K562 (cell line): ENCODE measurements around the gene ZACN. TPM values are rescaled to one million over a fixed set of nuclear protein-coding genes. Genes with fewer than 3 reads are reported as not detected.

ENCODE experiments used
- ATAC-seq: fragments of 200-7000 bp; cut with Tn5 transposase; 3 replicates; pipeline ENCODE4 v1.9.1; 2020; ENCODE audit warnings: moderate library complexity
- BruUV-seq: library from RNA; stranded (reverse); fragments of 400-500 nt; replicated peaks from 2 replicates; lab custom pipeline; 2021; lab: Mats Ljungman, UMichigan
- CTCF ChIA-PET: fragments of 300-600 bp; formaldehyde crosslinking; extraction: SDS; loops from one replicate; lab custom pipeline; 2021; ENCODE audit warnings: low intra/inter-chr PET ratio; lab: Yijun Ruan, JAX
- POLR2A ChIA-PET: fragments of 300-600, 350-650 bp; sonication (Branson Sonifier 250); formaldehyde crosslinking; extraction: SDS; loops from one replicate; lab custom pipeline; 2021; ENCODE audit warnings: antibody characterized with exemption, inconsistent platforms; lab: Yijun Ruan, JAX
- DNase-seq, 4 experiments: peaks; one replicate each; pipeline versions ENCODE4 v3.0.0 to v3.0.0-alpha.2; 2011 to 2018; ENCODE audit warnings: low spot score in 3 of 4, mixed read lengths in 3 of 4; ENCODE audit errors: extremely low read depth in 1 of 4
- FAIRE-seq: peaks from 2 replicates; lab custom pipeline; 2011; peaks lifted over from hg19 to GRCh38; lab: Jason Lieb, UNC
- H2AFZ ChIP-seq: 2 replicates; pipeline ENCODE4 v1.6.0; 2011; ENCODE audit warnings: low read depth, low read length, control low read depth, inconsistent platforms
- H3K27ac ChIP-seq: fragments of 200-600 bp; 3 replicates; pipeline ENCODE4 v1.8.0; 2011; ENCODE audit warnings: low read depth, mild to moderate bottlenecking, control low read depth, inconsistent platforms, low read length, moderate library complexity, mixed read lengths; ENCODE audit errors: extremely low read depth
- H3K27me3 ChIP-seq, 2 experiments: fragments of 300-600 bp in 1 of 2; 2 replicates in 1 of 2; 3 replicates in 1 of 2; pipeline versions ENCODE4 v1.6.0 to v1.8.0; 2011; ENCODE audit warnings: inconsistent platforms in 2 of 2, low read length in 2 of 2, mild to moderate bottlenecking in 1 of 2, mixed read lengths in 1 of 2, moderate library complexity in 1 of 2; ENCODE audit not compliant: control insufficient read depth in 2 of 2, insufficient read depth in 2 of 2
- H3K36me3 ChIP-seq: fragments of 300-600 bp; 3 replicates; pipeline ENCODE4 v1.8.0; 2011; ENCODE audit warnings: mild to moderate bottlenecking, low read length, inconsistent platforms; ENCODE audit not compliant: control insufficient read depth, insufficient read depth
- H3K4me1 ChIP-seq, 2 experiments: fragments of 200-600 bp in 1 of 2; replicated peaks in 1 of 2; 2 replicates in 1 of 2; 3 replicates in 1 of 2; pipeline versions ENCODE4 v1.5.1 to v1.8.0; 2011; ENCODE audit warnings: inconsistent platforms in 2 of 2, low read length in 2 of 2, mild to moderate bottlenecking in 1 of 2, mixed read lengths in 1 of 2, moderate library complexity in 1 of 2; ENCODE audit not compliant: control insufficient read depth in 2 of 2, insufficient read depth in 2 of 2
- H3K4me2 ChIP-seq: 2 replicates; pipeline ENCODE4 v1.6.1; 2011; ENCODE audit warnings: low read length, control low read depth, inconsistent platforms, mixed read lengths; ENCODE audit not compliant: insufficient read depth
- H3K4me3 ChIP-seq: fragments of 200-600 bp; sonication (generic), shearing (Covaris generic); 2 replicates; pipeline ENCODE4 v1.5.1; 2016; ENCODE audit warnings: control low read depth, inconsistent platforms
- H3K79me2 ChIP-seq: fragments of 200-600 bp; 3 replicates; pipeline ENCODE4 v1.8.0; 2011; ENCODE audit warnings: low read length, inconsistent platforms; ENCODE audit not compliant: control insufficient read depth, insufficient read depth
- H3K9ac ChIP-seq, 2 experiments: 2 replicates each; pipeline versions ENCODE4 v1.6.0 to v1.6.1; 2011; ENCODE audit warnings: low read depth in 2 of 2, low read length in 2 of 2, control low read depth in 1 of 2, inconsistent platforms in 1 of 2, mild to moderate bottlenecking in 1 of 2, mixed read lengths in 1 of 2; ENCODE audit not compliant: insufficient read depth in 1 of 2
- H3K9me1 ChIP-seq: one replicate; pipeline ENCODE4 v1.6.0; 2011; ENCODE audit warnings: inconsistent platforms, mild to moderate bottlenecking, low read length, moderate library complexity; ENCODE audit not compliant: control insufficient read depth, insufficient read depth
- H3K9me3 ChIP-seq: replicated peaks from 2 replicates; pipeline ENCODE4 v1.5.1; 2011; ENCODE audit warnings: low read depth, low read length, inconsistent platforms; ENCODE audit not compliant: control insufficient read depth, insufficient read depth
- H4K20me1 ChIP-seq: replicated peaks from 2 replicates; pipeline ENCODE4 v1.6.1; 2011; ENCODE audit warnings: low read length, inconsistent platforms, mixed read lengths; ENCODE audit not compliant: control insufficient read depth, insufficient read depth
- CHD4 ChIP-seq: fragments of 200-600 bp; sonication (generic); IDR thresholded peaks from 3 replicates; pipeline ENCODE4 v1.6.1; 2012; ENCODE audit warnings: low read depth, mild to moderate bottlenecking, mixed read lengths, low read length, inconsistent platforms; ENCODE audit not compliant: insufficient read depth, insufficient replicate concordance, poor library complexity, severe bottlenecking
- GTF2F1 ChIP-seq: IDR thresholded peaks from 2 replicates; pipeline ENCODE4 v1.6.1; 2011; ENCODE audit warnings: low read depth, low read length, improper control_type of control experiment
- ZNF561 ChIP-seq: fragments of 450-650 bp; formaldehyde crosslinking; conservative IDR thresholded peaks from 2 replicates; pipeline ENCODE4 v1.4.0; 2020; ENCODE audit warnings: mild to moderate bottlenecking, moderate library complexity
- WGBS: fragments of 100-300 bp; shearing (Covaris generic); methylation state at CpG from one replicate; pipeline ENCODE4 v1.1.6; 2016; ENCODE audit warnings: low coverage, mixed read lengths; ENCODE audit not compliant: insufficient coverage; ENCODE audit errors: missing lambda C conversion rate; 5-methylcytosine and 5-hydroxymethylcytosine counted together
- in situ Hi-C: fragments of 300-500 bp; cut with MboI; formaldehyde crosslinking; loops from 4 replicates; pipeline ENCODE4 v1.15.0; 2018; ENCODE audit warnings: inconsistent platforms, mixed read lengths
- intact Hi-C: fragments of 100-400 bp; cut with micrococcal nuclease; formaldehyde crosslinking; loops from 2 replicates; pipeline ENCODE4 v1.14.2; 2022
- polyA plus RNA-seq, 8 experiments: library from polyadenylated mRNA; depleted of rRNA in 4 of 8; stranded (reverse) in 5 of 8; unstranded in 3 of 8; fragments of >200 nt; fragmentation: Nextera tagmentation in 2 of 8; fragmentation: Illumina TruSeq in 1 of 8; extraction: Ambion mirVana in 2 of 8; extraction: Trizol in 1 of 8; gene quantifications; 2 replicates each; pipeline versions ENCODE4 v1.2.1 to v1.2.3, GENCODE V29; 2011 to 2014; ENCODE audit warnings: inconsistent platforms in 1 of 8, missing spikeins in 1 of 8
- total RNA-seq, 7 experiments: library from RNA; depleted of rRNA in 6 of 7; stranded (reverse); fragments of >200 nt in 6 of 7; fragmentation: Illumina TruSeq in 2 of 7; extraction: Trizol in 2 of 7; gene quantifications; 2 replicates each; pipeline versions ENCODE4 v1.2.1 to v1.2.3, GENCODE V29; 2011 to 2021; ENCODE audit warnings: low replicate concordance in 1 of 7
- TF ChIP-seq, protein P1 (sequence below), 2 experiments: fragments of 450-650 bp; formaldehyde crosslinking in 1 of 2; IDR thresholded peaks; 2 replicates each; pipeline versions ENCODE4 v1.4.0 to v1.6.1; 2014 to 2020; ENCODE audit warnings: mild to moderate bottlenecking in 2 of 2, borderline replicate concordance in 1 of 2, low read depth in 1 of 2
- TF ChIP-seq, protein P2 (sequence below): sonication (generic); formaldehyde crosslinking; IDR thresholded peaks from 2 replicates; pipeline ENCODE4 v1.8.1; 2023; ENCODE audit warnings: mild to moderate bottlenecking, missing genetic modification reagents, moderate library complexity

Gene ZACN
- total and polyA plus RNA-seq, 9 of the 15 experiments (the other 6 are each of a cell fraction or from before 2014, with no cell fraction given), result 0.07 TPM; not detected in 8

DNA sequence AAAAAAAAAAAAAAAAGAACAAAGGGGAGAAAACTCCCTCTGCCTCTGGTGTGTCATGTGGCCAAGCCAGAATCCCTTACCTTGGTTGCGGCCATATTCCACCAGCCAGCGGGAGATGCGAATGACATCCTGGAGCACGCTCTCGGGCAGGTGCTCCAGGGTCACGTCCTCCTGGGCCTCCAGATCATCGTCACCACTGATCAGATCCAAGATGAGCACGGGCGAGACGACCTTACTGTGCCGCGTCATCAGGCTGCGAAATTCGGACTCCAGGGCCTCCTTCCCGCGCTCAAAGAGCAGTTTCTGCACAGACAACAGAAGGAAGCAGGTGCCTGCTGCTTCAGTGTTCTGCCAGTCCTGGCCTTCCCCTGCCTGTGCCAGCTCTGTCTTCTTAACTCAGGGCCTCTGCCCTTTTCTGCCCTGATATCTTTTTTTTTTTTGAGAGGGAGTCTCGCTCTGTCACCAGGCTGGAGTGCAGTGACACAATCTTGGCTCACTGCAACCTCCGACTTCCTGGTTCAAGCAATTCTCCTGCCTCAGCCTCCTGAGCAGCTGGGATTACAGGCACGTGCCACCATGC lies 18.8 kb downstream of the ZACN start:
- ChIA-PET POLR2A (interaction anchor here (0.6 kb wide), 2 partner anchors 38 to 178 kb away, joined by 3 to 4 read pairs; no protein-coding TSS in a partner anchor), CTCF (no interaction called here)
- BruUV-seq, result no TSS peak
- Histone ChIP-seq H3K36me3 (peaks cover 67% of the 10 kb centered on the region; the same call in 2 of the 3 replicates), H3K4me1 (peaks cover 8 to 12% of the 10 kb centered on the region in 2 experiments; a peak in 3 of 5 replicates), H3K9ac (0 out of 4 replicates have a peak overlapping the region, but pooled peaks of 1 of the 2 experiments have one; percentile 10), H3K79me2 (peaks cover 3% of the 10 kb centered on the region), H3K9me3 (no peaks in the 10 kb centered on the region), H3K4me2 (no peak overlapping the region), H3K27ac (no peak overlapping the region), H3K9me1 (no peaks in the 10 kb centered on the region), H3K27me3 (no peaks in the 10 kb centered on the region), H3K4me3 (no peak overlapping the region), H2AFZ (no peak overlapping the region)
- no peak for ATAC-seq
- DNase-seq, result no peak
- 100% methylated on average over 6 of the region's 19 CpGs for WGBS
- no peak for FAIRE-seq
- in situ Hi-C loops, result no loop called here
- intact Hi-C loops, result no loop called here
- TF ChIP-seq GTF2F1, result no peak
- TF ChIP-seq ZNF561 (CRISPR knock-in tag), result no peak
- TF ChIP-seq, protein P1, sequence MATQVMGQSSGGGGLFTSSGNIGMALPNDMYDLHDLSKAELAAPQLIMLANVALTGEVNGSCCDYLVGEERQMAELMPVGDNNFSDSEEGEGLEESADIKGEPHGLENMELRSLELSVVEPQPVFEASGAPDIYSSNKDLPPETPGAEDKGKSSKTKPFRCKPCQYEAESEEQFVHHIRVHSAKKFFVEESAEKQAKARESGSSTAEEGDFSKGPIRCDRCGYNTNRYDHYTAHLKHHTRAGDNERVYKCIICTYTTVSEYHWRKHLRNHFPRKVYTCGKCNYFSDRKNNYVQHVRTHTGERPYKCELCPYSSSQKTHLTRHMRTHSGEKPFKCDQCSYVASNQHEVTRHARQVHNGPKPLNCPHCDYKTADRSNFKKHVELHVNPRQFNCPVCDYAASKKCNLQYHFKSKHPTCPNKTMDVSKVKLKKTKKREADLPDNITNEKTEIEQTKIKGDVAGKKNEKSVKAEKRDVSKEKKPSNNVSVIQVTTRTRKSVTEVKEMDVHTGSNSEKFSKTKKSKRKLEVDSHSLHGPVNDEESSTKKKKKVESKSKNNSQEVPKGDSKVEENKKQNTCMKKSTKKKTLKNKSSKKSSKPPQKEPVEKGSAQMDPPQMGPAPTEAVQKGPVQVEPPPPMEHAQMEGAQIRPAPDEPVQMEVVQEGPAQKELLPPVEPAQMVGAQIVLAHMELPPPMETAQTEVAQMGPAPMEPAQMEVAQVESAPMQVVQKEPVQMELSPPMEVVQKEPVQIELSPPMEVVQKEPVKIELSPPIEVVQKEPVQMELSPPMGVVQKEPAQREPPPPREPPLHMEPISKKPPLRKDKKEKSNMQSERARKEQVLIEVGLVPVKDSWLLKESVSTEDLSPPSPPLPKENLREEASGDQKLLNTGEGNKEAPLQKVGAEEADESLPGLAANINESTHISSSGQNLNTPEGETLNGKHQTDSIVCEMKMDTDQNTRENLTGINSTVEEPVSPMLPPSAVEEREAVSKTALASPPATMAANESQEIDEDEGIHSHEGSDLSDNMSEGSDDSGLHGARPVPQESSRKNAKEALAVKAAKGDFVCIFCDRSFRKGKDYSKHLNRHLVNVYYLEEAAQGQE (IDR thresholded peaks at IDR 0.05; ENCODE audit: borderline replicate concordance), result no peak
- TF ChIP-seq, protein P1 (CRISPR knock-in tag; IDR thresholded peaks at IDR 0.05; ENCODE audit: low read depth), result no peak
- TF ChIP-seq CHD4, result no peak
- TF ChIP-seq, protein P2, sequence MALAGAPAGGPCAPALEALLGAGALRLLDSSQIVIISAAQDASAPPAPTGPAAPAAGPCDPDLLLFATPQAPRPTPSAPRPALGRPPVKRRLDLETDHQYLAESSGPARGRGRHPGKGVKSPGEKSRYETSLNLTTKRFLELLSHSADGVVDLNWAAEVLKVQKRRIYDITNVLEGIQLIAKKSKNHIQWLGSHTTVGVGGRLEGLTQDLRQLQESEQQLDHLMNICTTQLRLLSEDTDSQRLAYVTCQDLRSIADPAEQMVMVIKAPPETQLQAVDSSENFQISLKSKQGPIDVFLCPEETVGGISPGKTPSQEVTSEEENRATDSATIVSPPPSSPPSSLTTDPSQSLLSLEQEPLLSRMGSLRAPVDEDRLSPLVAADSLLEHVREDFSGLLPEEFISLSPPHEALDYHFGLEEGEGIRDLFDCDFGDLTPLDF (CRISPR knock-in tag), result no peak
- TF ChIP-seq, all 486 proteins: peak for 0
- no peaks in the 10 kb centered on the region; the same call in 1 of the 2 replicates for H4K20me1 ChIP-seq
